GM18505 (cell line): Measurements from ENCODE around the gene POLA2.
"Not testable (repeated sequence)": the region's sequence is repeated elsewhere in the genome, so short reads cannot be mapped to it uniquely, and the experiment has no call there.

ENCODE experiments used
- ATAC-seq: cut with Tn5 transposase; IDR thresholded peaks from one replicate; pipeline ENCODE4 v1.9.1; 2021; ENCODE audit not compliant: unreplicated experiment
- POLR2A ChIP-seq: IDR thresholded peaks from 4 replicates; pipeline ENCODE4 v1.6.1; 2011; ENCODE audit warnings: borderline replicate concordance; ENCODE audit not compliant: insufficient read depth, insufficient read length; ENCODE audit errors: extremely low read depth

POLA2 gene

GRCh38 chr11:65258988-65259387 lies 2.8 kb upstream of the POLA2 start:
- ATAC-seq: no peak
- TF ChIP-seq POLR2A: no peak

GRCh38 chr11:65260302-65260701 lies 1.5 kb upstream of the POLA2 start:
- no peak for ATAC-seq

GRCh38 chr11:65260756-65261590 lies 789 bp upstream of the POLA2 start:
- ATAC-seq: no peak
- no peak for TF ChIP-seq POLR2A

More at GRCh38 chr11:65260302-65260701, 1.5 kb upstream of the POLA2 start:
- TF ChIP-seq POLR2A: no peak

GRCh38 chr11:65262381-65262680 lies 569 bp downstream of the POLA2 start:
- ATAC-seq: no peak

GRCh38 chr11:65262776-65263175 lies 1.0 kb downstream of the POLA2 start:
- TF ChIP-seq POLR2A: no peak
- ATAC-seq: no peak

More at GRCh38 chr11:65262381-65262680, 569 bp downstream of the POLA2 start:
- TF ChIP-seq POLR2A: no peak

GRCh38 chr11:65264747-65265146 lies 3.0 kb downstream of the POLA2 start:
- not testable (repeated sequence) for ATAC-seq

GRCh38 chr11:65266210-65266609 lies 4.4 kb downstream of the POLA2 start:
- ATAC-seq: no peak
- TF ChIP-seq POLR2A: no peak

- TF ChIP-seq POLR2A: no peak
- no peak for ATAC-seq
These were observed 13.2 kb downstream of the POLA2 start for GRCh38 chr11:65274735-65275682.

- TF ChIP-seq POLR2A: no peak
- no peak for ATAC-seq
These were observed 14.1 kb downstream of the POLA2 start for GRCh38 chr11:65275906-65276305.

GRCh38 chr11:65277631-65278277 lies 16.0 kb downstream of the POLA2 start:
- TF ChIP-seq POLR2A: no peak
- ATAC-seq: no peak

GRCh38 chr11:65278356-65278755 lies 16.6 kb downstream of the POLA2 start:
- no peak for ATAC-seq
- TF ChIP-seq POLR2A: no peak

GRCh38 chr11:65279279-65279678 lies 17.5 kb downstream of the POLA2 start:
- ATAC-seq: no peak
- TF ChIP-seq POLR2A: no peak

- no peak for ATAC-seq
- no peak for TF ChIP-seq POLR2A
These were observed 18.1 kb downstream of the POLA2 start for GRCh38 chr11:65279741-65280440.
